WTC11 (cell line): ENCODE measurements around the gene EHD2.

Experiments used
- ATF3 ChIP-seq: sonication (generic); formaldehyde crosslinking; conservative IDR thresholded peaks from 2 replicates; pipeline ENCODE4 v1.8.1; 2022; ENCODE audit warnings: mild to moderate bottlenecking, missing genetic modification reagents
- CREM ChIP-seq: sonication (generic); formaldehyde crosslinking; IDR thresholded peaks from 2 replicates; pipeline ENCODE4 v1.8.1; 2022; ENCODE audit warnings: mild to moderate bottlenecking, missing genetic modification reagents, moderate library complexity
- CTCF ChIP-seq: fragments of 200-600 bp; IDR thresholded peaks from 2 replicates; pipeline ENCODE4 v1.8.0; 2022; ENCODE audit warnings: antibody characterized with exemption
- ESRRA ChIP-seq: sonication (generic); formaldehyde crosslinking; IDR thresholded peaks from 2 replicates; pipeline ENCODE4 v1.8.1; 2022; ENCODE audit warnings: mild to moderate bottlenecking, missing genetic modification reagents, borderline replicate concordance
- FOXJ3 ChIP-seq: sonication (generic); formaldehyde crosslinking; IDR thresholded peaks from 2 replicates; pipeline ENCODE4 v1.9.0; 2021; ENCODE audit warnings: missing genetic modification reagents, mild to moderate bottlenecking, borderline replicate concordance
- IRF2 ChIP-seq: sonication (generic); formaldehyde crosslinking; IDR thresholded peaks from 2 replicates; pipeline ENCODE4 v1.8.0; 2022; ENCODE audit warnings: low read depth, missing genetic modification reagents, borderline replicate concordance
- MAX ChIP-seq: sonication (generic); formaldehyde crosslinking; IDR thresholded peaks from 2 replicates; pipeline ENCODE4 v1.8.0; 2022; ENCODE audit warnings: mild to moderate bottlenecking, missing genetic modification reagents
- NR2C2 ChIP-seq: sonication (generic); formaldehyde crosslinking; IDR thresholded peaks from 2 replicates; pipeline ENCODE4 v1.8.0; 2022; ENCODE audit warnings: mild to moderate bottlenecking, missing genetic modification reagents
- USF2 ChIP-seq: sonication (generic); formaldehyde crosslinking; IDR thresholded peaks from 2 replicates; pipeline ENCODE4 v1.8.1; 2023; ENCODE audit warnings: mild to moderate bottlenecking, missing genetic modification reagents, moderate library complexity
- ZNF512 ChIP-seq: sonication (generic); formaldehyde crosslinking; IDR thresholded peaks from 2 replicates; pipeline ENCODE4 v1.8.1; 2022; ENCODE audit warnings: missing genetic modification reagents, borderline replicate concordance
- ZNF671 ChIP-seq: fragments of 250-450 bp; sonication (Bioruptor Pico); IDR thresholded peaks from 2 replicates; pipeline ENCODE4 v1.8.0; 2021; ENCODE audit warnings: mild to moderate bottlenecking

GRCh38 chr19:47769534-47769933 lies 56.3 kb downstream of the EHD2 start:
- TF ChIP-seq CTCF (no peak), MAX (CRISPR knock-in tag) (no peak), ZNF512 (CRISPR knock-in tag) (no peak), NR2C2 (CRISPR knock-in tag) (no peak), CREM (CRISPR knock-in tag) (no peak), USF2 (CRISPR knock-in tag) (no peak), ZNF671 (CRISPR knock-in tag) (no peak), ESRRA (no peak), ATF3 (no peak), IRF2 (CRISPR knock-in tag) (no peak), FOXJ3 (CRISPR knock-in tag) (no peak)
